ENCODE results near the gene CUX1.

CUX1 gene

GRCh38 chr7:102268635-102269034, 451.2 kb downstream of the CUX1 start:
- no peak for DNase-seq (ENCODE audit: low read depth in 2 of 2)

GRCh38 chr7:102270178-102270887, 452.9 kb downstream of the CUX1 start:
- no peak for DNase-seq (ENCODE audit: low read depth in 2 of 2)

DNA sequence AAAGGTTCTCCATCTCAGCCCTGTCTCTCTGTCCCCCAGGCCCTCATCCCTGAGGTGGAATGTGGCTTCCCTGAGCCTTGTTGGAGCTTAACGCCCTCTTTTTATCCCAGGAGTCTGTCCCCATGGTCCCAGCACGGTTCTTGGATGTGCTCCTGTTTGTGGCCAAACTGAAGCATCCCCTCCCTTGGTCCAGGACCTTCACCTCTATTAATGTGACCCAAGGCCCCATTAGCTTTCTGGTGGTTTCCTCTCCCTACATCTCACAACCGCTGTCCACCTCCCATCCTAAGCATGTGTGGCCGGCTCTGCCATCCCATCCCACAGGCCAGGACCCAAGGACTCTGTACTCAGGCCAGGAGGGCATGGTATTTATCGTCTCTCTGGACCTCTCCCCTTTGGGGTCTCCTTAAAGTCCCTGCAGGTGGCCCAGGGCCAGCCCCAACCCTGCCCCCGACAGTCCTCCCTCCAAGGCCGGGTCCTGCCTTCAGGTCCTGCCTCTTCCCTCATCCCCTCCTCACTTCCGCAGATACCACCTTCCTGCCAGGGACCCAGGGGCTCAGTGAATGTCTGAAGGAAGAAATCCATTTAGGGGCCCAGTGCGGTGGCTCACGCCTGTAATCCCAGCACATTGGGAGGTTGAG, 453.9 kb downstream of the CUX1 start:
- no peak for DNase-seq (ENCODE audit: low read depth in 2 of 2)

- peak; percentile 46 to 65 for DNase-seq (ENCODE audit: low read depth in 2 of 2)
Observed at GRCh38 chr7:102272075-102272916, 454.9 kb downstream of the CUX1 start.

- DNase-seq (ENCODE audit: low read depth in 2 of 2), result no peak
Observed at GRCh38 chr7:102272917-102273748, 455.7 kb downstream of the CUX1 start.

DNA sequence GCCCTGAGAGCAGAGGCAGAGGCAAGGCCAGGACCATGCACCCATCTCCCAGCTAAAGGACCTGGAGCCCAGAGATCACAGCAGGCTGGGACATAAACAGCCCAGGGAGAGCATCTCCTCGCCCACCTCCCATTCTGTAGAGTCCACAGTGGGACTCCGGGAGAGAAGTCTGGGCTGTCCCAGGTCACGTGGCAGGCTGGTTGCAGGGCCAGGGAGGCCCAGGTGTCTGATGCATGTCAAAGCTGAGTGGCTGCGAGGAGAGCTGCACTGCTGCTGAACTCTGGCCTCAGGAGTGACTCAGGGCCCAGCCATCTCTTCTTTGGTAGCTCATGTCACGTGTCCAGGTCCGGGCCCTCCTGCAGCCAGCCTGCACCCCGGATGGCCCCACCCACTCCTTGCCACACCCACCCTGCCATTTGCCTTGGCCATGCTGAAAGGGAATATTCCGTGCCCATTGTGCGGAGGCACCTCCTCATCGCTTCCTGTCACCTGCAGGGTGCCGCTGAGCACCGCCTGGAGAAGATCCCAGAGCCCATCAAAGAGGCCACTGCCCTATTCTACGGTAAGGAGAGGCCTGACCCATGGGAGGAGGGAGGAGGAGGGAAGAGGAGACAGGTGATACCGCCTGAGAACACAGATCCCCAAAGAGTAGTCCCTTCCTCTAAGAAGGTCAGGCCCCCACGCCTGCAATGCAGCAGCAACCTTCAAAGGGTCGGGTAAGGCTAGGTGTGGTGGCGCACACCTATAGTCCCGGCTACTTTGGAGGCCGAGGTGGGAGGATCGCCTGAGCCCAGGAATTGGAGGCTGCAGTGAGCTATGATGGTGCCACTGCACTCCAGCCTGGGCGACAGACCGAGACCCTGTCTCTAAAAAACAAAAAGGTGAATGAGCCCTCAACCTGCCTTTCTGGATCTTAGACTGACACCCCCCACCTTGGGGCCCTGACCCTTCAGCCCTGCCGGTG, 456.6 kb downstream of the CUX1 start:
- DNase-seq (ENCODE audit: low read depth in 2 of 2), result no peak

GRCh38 chr7:102275123-102275703, 457.8 kb downstream of the CUX1 start:
- DNase-seq (ENCODE audit: low read depth in 2 of 2), result no peak

GRCh38 chr7:102277901-102278300, 460.5 kb downstream of the CUX1 start:
- DNase-seq (ENCODE audit: low read depth in 2 of 2), result no peak

GRCh38 chr7:102279537-102280400, 462.3 kb downstream of the CUX1 start:
- DNase-seq (ENCODE audit: low read depth in 2 of 2), result peak in 1 of 2 experiments; percentile 48

- no peak for DNase-seq (ENCODE audit: low read depth in 2 of 2)
Observed at GRCh38 chr7:102280521-102280920, 463.1 kb downstream of the CUX1 start.

- no peak for DNase-seq (ENCODE audit: low read depth in 2 of 2)
Observed at GRCh38 chr7:102281785-102282184, 464.4 kb downstream of the CUX1 start.

- no peak for DNase-seq (ENCODE audit: low read depth in 2 of 2)
Observed at GRCh38 chr7:102282465-102283362, 465.3 kb downstream of the CUX1 start.

- no peak for DNase-seq (ENCODE audit: low read depth in 2 of 2)
Observed at GRCh38 chr7:102283477-102284189, 466.2 kb downstream of the CUX1 start.

DNA sequence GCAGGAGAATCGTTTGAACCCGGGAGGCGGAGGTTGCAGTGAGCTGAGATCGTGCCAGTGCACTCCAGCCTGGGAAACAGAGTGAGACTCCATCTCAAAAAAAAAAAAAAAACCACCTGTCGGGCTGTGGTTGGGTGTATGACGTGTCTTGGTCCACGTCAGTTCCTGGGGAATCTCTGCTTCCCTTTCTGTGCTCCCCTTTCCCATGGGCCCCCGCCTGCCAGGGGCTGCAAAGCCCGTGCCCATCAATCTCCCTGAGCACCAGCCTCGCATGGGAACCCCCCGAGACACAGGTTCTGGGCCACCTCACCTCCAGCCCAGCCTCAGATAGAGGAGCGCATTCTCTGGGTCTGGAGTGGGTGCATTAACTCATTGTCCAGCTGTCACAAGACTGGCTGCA, 467.0 kb downstream of the CUX1 start:
- no peak for DNase-seq (ENCODE audit: low read depth in 2 of 2)

- DNase-seq (ENCODE audit: low read depth in 2 of 2), result no peak
Observed at GRCh38 chr7:102284891-102285539, 467.6 kb downstream of the CUX1 start.

- no peak for DNase-seq (ENCODE audit: low read depth in 2 of 2)
Observed at GRCh38 chr7:102285540-102286236, 468.3 kb downstream of the CUX1 start.

All from stimulated activated CD4-positive, alpha-beta T cell treated with anti-CD3 and anti-CD28 coated beads, Interleukin-12 subunit alpha, Interleukin-12 subunit beta, amount 100 ng/mL, for 24 hours (primary cell).